Measurements from ENCODE around the gene CISH.

Gene CISH

GRCh38 chr3:50599115-50599715, 12.4 kb downstream of the CISH start:
- DNase-seq (ENCODE audit: low read depth in 3 of 3): no peak

DNA sequence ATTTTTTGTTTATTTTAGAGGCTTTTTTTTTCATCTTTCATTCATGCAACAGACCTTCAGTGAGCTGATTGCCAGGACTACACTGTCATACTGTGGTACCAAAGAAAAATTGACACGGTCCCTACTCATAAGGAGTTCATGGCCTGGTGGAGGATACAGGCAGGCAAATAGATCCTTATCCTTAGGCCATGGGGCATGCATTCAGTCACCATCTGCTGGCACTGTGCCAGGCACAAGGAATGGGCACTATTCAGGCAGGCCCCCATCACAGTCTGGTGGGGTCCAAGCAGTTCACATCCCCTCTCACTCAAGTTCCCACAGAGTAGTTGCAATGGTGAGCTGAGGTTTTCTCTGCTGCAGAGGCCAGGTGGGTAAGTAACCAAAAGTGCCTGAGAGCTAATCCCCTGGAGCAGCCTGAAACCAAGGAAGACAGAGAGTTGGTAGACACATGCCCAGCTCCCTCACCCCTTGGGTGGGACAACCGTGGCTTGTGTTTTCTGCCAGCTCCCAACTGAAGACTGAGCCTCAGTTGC, 17.3 kb downstream of the CISH start:
- no peak for DNase-seq (ENCODE audit: low read depth in 3 of 3)

GRCh38 chr3:50592568-50592967, 19.0 kb downstream of the CISH start:
- no peak for DNase-seq (ENCODE audit: low read depth in 3 of 3)

GRCh38 chr3:50591196-50591741, 20.3 kb downstream of the CISH start:
- no peak for DNase-seq (ENCODE audit: low read depth in 3 of 3)

DNA sequence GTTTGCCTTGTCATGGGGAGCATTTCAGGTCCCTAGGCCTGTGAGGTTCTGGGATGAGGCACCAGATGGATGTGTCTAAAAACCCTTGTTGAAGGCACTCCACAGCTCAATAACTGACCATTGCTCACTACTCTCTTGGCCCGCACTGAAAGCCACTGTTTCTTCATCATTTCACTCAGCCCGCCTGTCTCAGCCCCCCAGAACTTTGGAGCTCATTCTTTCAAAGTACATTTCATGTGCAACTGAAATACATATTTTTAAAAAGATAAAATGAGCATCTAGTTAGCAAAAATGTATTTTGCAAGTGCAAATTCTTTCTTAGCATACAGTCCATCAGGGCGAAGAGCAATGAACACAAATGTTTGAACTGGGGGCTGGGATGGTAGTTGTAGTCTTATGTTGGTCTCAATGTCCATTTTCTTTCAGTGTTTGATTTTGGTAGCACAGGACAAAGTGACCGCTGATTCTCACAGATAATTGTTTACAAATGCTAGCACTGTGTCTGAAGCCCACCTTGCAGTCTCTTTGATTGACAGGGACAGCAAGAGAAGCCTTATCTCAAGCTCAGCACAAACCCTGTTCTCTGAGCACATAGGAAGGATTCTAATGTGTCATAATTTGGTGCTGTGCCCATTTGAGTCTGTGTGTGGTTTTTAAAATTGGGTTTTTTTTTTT, 22.7 kb downstream of the CISH start:
- no peak for DNase-seq (ENCODE audit: low read depth in 3 of 3)

DNA sequence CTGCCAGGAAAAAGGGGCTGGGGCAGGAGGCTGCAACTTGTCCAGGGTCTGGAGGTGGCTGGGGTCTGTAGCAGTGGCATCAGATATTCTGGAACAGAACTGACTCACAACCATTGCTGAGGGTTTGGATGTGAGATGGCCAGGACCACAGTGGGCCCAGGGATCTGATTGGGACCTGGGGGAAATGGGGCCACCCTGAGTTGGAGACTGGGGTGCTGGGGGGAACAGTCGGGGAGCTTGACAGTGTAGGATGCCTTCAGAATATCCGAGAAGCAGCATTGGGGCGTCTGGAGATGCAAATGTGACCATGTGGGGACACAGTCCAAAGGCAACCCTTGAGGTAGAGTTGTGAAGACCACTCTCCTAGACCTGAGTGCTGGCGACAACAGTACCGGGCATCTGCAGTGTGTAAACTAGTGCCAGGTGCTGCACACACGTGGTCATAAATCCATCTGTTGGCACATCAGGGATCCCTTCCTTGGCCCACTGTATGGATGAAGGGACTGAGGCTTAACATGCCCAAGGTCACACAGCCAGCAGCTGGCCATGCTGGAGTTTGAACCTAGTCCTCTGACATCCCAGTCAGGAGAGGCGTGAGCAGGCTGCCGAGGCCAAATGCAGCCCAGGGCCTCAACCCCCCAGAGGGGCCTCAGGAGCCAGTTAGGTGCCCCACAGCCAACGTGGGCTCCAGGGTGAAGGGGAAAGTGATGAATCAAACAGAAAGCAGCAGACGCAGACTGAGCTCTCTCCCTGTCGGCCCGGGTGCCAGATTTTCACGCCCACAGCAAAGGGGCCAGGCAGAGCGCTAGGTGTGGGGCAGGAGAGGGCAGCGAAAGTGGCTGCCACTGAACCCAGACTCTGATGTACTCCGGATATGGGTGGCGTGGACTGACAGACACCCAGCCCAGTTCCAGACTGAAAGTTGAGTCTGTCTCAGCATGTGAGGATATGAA, 23.5 kb downstream of the CISH start:
- DNase-seq (ENCODE audit: low read depth in 3 of 3): peak in 2 of 3 donors; percentile 81 to 93

DNA sequence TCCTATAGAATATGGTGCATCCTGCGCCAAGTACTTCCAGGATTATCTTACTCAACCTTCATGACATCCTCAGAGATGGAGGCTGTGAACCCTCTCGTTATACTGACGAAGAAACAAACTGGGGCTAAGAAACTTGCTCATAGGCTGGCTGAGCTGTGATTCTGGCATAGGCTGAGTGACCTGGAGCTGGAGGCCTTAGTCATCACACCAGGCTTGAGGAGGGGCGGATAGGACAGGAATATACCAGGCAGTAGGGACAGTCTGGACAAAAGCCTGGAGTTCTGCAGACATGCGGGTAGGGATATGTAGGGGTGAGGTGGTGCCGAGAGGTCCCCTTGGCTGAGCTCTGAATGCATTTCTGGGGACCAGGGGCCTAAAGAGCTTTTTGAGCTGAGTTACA, 24.2 kb downstream of the CISH start:
- no peak for DNase-seq (ENCODE audit: low read depth in 3 of 3)

- no peak for DNase-seq (ENCODE audit: low read depth in 3 of 3)
Observed at GRCh38 chr3:50586763-50587070, 24.9 kb downstream of the CISH start.

- no peak for DNase-seq (ENCODE audit: low read depth in 3 of 3)
Observed at GRCh38 chr3:50585919-50586762, 25.4 kb downstream of the CISH start.

DNA sequence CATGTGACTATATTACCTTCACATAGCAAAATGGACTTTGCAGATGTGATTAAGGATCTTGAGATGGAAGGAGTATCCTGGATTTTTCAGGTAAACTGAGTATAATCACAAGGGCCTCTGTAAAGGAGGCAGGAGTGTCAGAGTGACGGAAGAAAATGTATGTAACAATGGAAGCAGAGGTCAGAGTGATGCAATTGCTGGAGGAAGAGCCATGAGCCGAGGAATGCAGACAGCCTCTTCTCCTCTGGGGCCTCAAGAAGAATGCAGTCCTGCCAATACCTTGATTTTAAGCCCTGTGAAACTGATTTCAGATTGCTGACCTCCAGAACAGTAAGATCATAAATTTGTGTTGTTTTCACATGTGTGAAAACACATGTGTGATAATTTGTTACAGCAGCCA, 27.2 kb downstream of the CISH start:
- no peak for DNase-seq (ENCODE audit: low read depth in 3 of 3)

DNA sequence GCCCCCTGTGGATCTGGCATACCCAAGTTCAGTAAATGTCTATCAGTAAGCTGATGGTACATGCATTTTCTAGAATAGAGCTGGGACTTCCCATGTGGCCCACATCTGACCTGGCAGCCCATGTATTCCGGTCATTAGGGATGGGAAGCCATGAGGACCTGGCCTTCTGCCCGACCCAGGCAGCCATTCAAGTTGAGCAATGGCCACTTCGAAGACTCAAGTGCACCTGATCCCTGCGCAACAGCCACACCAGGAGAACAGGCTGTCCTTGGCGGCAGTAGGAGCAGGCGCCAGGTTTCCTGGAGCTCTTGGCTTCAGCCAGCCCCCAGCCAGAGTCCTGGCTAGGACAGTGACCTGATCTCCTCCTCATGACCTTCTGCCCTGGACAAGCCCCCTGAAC, 27.7 kb downstream of the CISH start:
- no peak for DNase-seq (ENCODE audit: low read depth in 3 of 3)

GRCh38 chr3:50582083-50582482, 29.5 kb downstream of the CISH start:
- DNase-seq (ENCODE audit: low read depth in 3 of 3): no peak

DNA sequence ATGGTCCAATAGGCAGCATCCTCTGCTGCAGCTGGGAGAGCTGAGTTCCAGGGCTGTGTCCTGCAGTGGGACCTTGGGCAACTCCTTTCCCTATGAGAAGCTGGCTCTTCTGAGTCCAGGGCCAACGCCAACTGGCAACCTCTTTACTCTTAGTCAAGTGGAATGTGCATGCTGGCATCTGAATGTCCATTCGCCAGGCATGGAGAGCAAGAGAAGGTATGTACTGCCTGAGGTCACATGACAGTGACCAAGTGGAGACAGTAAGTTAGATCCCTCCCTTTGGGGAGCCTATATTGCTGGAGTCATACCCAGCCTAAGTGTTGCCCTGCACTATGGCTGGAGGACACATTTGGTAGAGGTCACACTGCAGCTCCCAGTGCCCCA, 30.1 kb downstream of the CISH start:
- DNase-seq (ENCODE audit: low read depth in 3 of 3): no peak

DNA sequence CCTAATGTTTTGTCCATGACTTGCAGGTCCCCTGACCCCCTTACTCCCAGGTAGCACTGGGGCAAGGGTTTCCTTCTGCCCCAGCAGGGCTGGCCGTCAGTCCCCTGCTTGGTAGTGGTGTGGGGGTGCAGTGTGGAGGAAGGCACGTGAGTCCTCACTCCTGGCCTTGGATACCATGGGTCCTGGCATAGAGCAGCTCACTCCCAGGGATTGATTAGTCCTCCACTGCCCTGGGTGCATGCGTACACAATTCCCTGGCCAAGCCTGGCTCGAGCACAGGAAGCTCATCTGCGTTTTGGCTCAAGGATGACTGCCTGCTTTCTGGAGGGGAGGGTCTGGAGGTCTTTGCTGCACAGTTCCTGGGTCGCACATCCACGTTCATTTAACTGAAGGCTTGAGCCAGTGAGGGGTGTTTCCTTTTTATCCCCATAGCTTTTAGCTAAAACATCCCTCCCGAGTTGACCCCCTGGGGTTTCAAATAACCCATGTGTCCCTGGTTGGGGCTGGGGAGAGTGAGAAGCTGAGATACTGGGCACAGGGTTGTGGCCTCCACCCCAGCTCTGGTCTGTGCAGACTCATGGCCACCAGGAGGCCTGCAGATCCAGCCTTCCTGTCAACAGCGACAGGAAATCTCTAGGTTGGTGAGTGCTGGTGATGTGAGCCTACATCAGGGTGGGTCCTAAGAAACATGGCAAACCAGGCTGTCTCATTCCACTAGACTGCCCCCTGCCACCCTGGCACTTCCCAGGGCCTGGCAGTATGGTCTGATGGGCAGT, 30.7 kb downstream of the CISH start:
- no peak for DNase-seq (ENCODE audit: low read depth in 3 of 3)

DNA sequence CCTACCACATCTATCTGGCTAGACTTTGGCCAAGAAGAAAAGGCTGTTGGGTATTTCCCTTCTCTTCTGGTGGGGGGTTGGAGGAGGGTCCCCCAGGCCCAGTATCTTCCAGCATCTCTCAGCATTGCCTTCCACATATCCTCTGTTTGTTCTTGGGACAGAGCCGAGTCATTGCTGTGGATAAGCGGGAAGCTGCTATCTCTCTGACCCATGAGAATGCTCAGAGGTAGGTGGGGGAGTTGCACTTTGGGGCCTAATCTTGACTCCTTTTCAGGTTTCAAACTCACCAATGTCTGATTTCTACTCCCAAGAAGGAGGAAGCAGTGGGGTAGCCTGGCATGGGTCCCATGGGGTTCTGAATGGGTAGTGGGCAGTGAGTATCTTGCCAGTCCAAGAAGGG, 34.2 kb downstream of the CISH start:
- DNase-seq (ENCODE audit: low read depth in 3 of 3): no peak

GRCh38 chr3:50575372-50575771, 36.2 kb downstream of the CISH start:
- DNase-seq (ENCODE audit: low read depth in 3 of 3): no peak

GRCh38 chr3:50574444-50574831, 37.1 kb downstream of the CISH start:
- DNase-seq (ENCODE audit: low read depth in 3 of 3): no peak

GRCh38 chr3:50573566-50574443, 37.8 kb downstream of the CISH start:
- peak; percentile 56 to 80 (median 67) for DNase-seq (ENCODE audit: low read depth in 3 of 3)

- no peak for DNase-seq (ENCODE audit: low read depth in 3 of 3)
Observed at GRCh38 chr3:50572801-50573371, 38.7 kb downstream of the CISH start.
